ENCODE measurements around the gene TMED5. TPM values are rescaled to one million over a fixed set of nuclear protein-coding genes. Genes with fewer than 3 reads are reported as not detected.

Gene TMED5
- total RNA-seq, 4 donors from 2014 or later: 23.9 to 34.4 (median 26.9) TPM

GRCh38 chr1:93196591-93196990, 16.4 kb upstream of the TMED5 start:
- DNase-seq (ENCODE audit: low spot score in 2 of 2): no peak

GRCh38 chr1:93194231-93194990, 14.2 kb upstream of the TMED5 start:
- WGBS, 2 donors: 87 to 89% methylated on average over 4 of the region's 4 CpGs
- no peak for DNase-seq (ENCODE audit: low spot score in 2 of 2)
- no peak overlapping the region for H3K4me3 ChIP-seq (ENCODE audit: low read depth, poor library complexity, severe bottlenecking)
- intact Hi-C loops (cut with DNase I; ENCODE audit: low total_unique reads): no loop called here
- TF ChIP-seq CTCF (IDR thresholded peaks at IDR 0.05) (no peak), POLR2A (IDR thresholded peaks at IDR 0.05) (no peak)

More at GRCh38 chr1:93196591-93196990, 16.4 kb upstream of the TMED5 start:
- no peak overlapping the region for H3K4me3 ChIP-seq (ENCODE audit: low read depth, poor library complexity, severe bottlenecking)
- intact Hi-C loops (cut with DNase I; ENCODE audit: low total_unique reads): no loop called here
- no peak for TF ChIP-seq POLR2A (IDR thresholded peaks at IDR 0.05)
- no peak for TF ChIP-seq CTCF (IDR thresholded peaks at IDR 0.05)
- WGBS, 2 donors: 78% methylated on average over 1 of the region's 1 CpG

GRCh38 chr1:93190432-93190831, 10.2 kb upstream of the TMED5 start:
- no peak overlapping the region for H3K4me3 ChIP-seq (ENCODE audit: low read depth, poor library complexity, severe bottlenecking)
- no peak for TF ChIP-seq POLR2A (IDR thresholded peaks at IDR 0.05)
- no peak for TF ChIP-seq CTCF (IDR thresholded peaks at IDR 0.05)
- no peak for DNase-seq (ENCODE audit: low spot score in 2 of 2)
- WGBS, 2 donors: 96 to 98% methylated on average over 3 of the region's 3 CpGs
- intact Hi-C loops (cut with DNase I; ENCODE audit: low total_unique reads): no loop called here

GRCh38 chr1:93186667-93187066, 6.5 kb upstream of the TMED5 start:
- TF ChIP-seq CTCF (IDR thresholded peaks at IDR 0.05): no peak
- no peak for TF ChIP-seq POLR2A (IDR thresholded peaks at IDR 0.05)
- intact Hi-C loops (cut with DNase I; ENCODE audit: low total_unique reads): no loop called here

GRCh38 chr1:93180723-93181613, 755 bp upstream of the TMED5 start, which contains the start of gene CCDC18:
Gene CCDC18, plus strand, starts transcription at chr1:93180724. Its CDS starts 2,638 bp downstream, at chr1:93183362.
- DNase-seq (ENCODE audit: low spot score in 2 of 2): no peak
- no peak for TF ChIP-seq CTCF (IDR thresholded peaks at IDR 0.05)
- no peak for TF ChIP-seq POLR2A (IDR thresholded peaks at IDR 0.05)
- peak within 1 kb of the TSS; percentile 92 for H3K4me3 ChIP-seq (ENCODE audit: low read depth, poor library complexity, severe bottlenecking)
- 3 to 5% methylated on average over 34 to 37 of the region's 43 CpGs for WGBS, 2 donors
- intact Hi-C loops (cut with DNase I; ENCODE audit: low total_unique reads): no loop called here

More at GRCh38 chr1:93186667-93187066, 6.5 kb upstream of the TMED5 start:
- DNase-seq (ENCODE audit: low spot score in 2 of 2): no peak
- H3K4me3 ChIP-seq (ENCODE audit: low read depth, poor library complexity, severe bottlenecking): no peak overlapping the region
- 86 to 91% methylated on average over 1 of the region's 1 CpG for WGBS, 2 donors
